HCT116 (cell line): ENCODE measurements around the gene FASLG. TPM values are rescaled to one million over a fixed set of nuclear protein-coding genes. Genes with fewer than 3 reads are reported as not detected.

Experiments used
- ATAC-seq: fragments of 200-7000 bp; cut with Tn5 transposase; 2 replicates; pipeline ENCODE4 v1.9.1; 2020; ENCODE audit warnings: mild to moderate bottlenecking, moderate library complexity
- BruUV-seq: library from RNA; stranded (reverse); fragments of 400-500 nt; replicated peaks from 2 replicates; lab custom pipeline; 2021; lab: Mats Ljungman, UMichigan
- CTCF ChIA-PET: fragments of 300-600 bp; sonication (Branson Sonifier 250); formaldehyde crosslinking; loops from one replicate; lab custom pipeline; 2021; ENCODE audit warnings: antibody characterized with exemption; lab: Charles Lee
- POLR2A ChIA-PET: fragments of 300-600, 350-600 bp; sonication (Branson Sonifier 250); formaldehyde crosslinking; loops from one replicate; lab custom pipeline; 2021; ENCODE audit warnings: antibody characterized with exemption; lab: Charles Lee
- RAD21 ChIA-PET, 2 experiments: fragments of 300-600 bp; sonication (Branson Sonifier 250); formaldehyde crosslinking; loops; one replicate each; lab custom pipeline; 2023; ENCODE audit warnings: low total read pairs in 2 of 2; ENCODE audit not compliant: uncharacterized antibody in 2 of 2, unreplicated experiment in 2 of 2, low non-redundant PET in 1 of 2; lab: Charles Lee
- DNase-seq: peaks from one replicate; pipeline ENCODE4 v3.0.0-alpha.2; 2010; ENCODE audit warnings: low read depth, low spot score
- H2AFZ ChIP-seq: fragments of 200-600 bp; shearing (Covaris generic), sonication (generic); 2 replicates; pipeline ENCODE4 v1.6.1; 2017; ENCODE audit warnings: low read depth, mixed run types, mixed read lengths, antibody characterized with exemption, low read length; ENCODE audit not compliant: poor library complexity, severe bottlenecking
- H3K27ac ChIP-seq: 2 replicates; pipeline ENCODE4 v1.5.1; 2012; ENCODE audit warnings: low read depth, low read length
- H3K27me3 ChIP-seq: fragments of 200-600 bp; sonication (generic); 2 replicates; pipeline ENCODE4 v1.6.1; 2016; ENCODE audit warnings: mixed run types, low read length, mixed read lengths; ENCODE audit not compliant: insufficient read depth
- H3K36me3 ChIP-seq, 2 experiments: fragments of 200-500 bp in 1 of 2; fragments of 200-600 bp in 1 of 2; sonication (Bioruptor generic) in 1 of 2; sonication (generic) in 1 of 2; 2 replicates each; pipeline versions ENCODE4 v1.5.1 to v1.6.1; 2014 to 2016; ENCODE audit warnings: low read length in 2 of 2, inconsistent platforms in 1 of 2, mixed read lengths in 1 of 2, mixed run types in 1 of 2; ENCODE audit not compliant: insufficient read depth in 2 of 2, control insufficient read depth in 1 of 2
- H3K4me1 ChIP-seq, 2 experiments: fragments of 200-600 bp in 1 of 2; sonication (generic) in 1 of 2; 2 replicates each; pipeline versions ENCODE4 v1.5.1 to v1.6.1; 2012 to 2017; ENCODE audit warnings: low read length in 2 of 2, inconsistent platforms in 1 of 2, mild to moderate bottlenecking in 1 of 2, mixed read lengths in 1 of 2, mixed run types in 1 of 2, moderate library complexity in 1 of 2; ENCODE audit not compliant: insufficient read depth in 2 of 2, control insufficient read depth in 1 of 2
- H3K4me2 ChIP-seq: fragments of 200-600 bp; sonication (generic); 2 replicates; pipeline ENCODE4 v1.6.1; 2017; ENCODE audit warnings: mixed run types, low read length, mixed read lengths
- H3K4me3 ChIP-seq, 2 experiments: fragments of 200-600 bp in 1 of 2; sonication (generic) in 1 of 2; replicated peaks in 1 of 2; 2 replicates each; pipeline ENCODE4 v1.5.1; 2011 to 2016; ENCODE audit warnings: low read length in 2 of 2, control low read depth in 1 of 2, low read depth in 1 of 2, mild to moderate bottlenecking in 1 of 2, mixed read lengths in 1 of 2, mixed run types in 1 of 2
- H3K79me2 ChIP-seq: fragments of 200-600 bp; sonication (generic); 2 replicates; pipeline ENCODE4 v1.6.1; 2017; ENCODE audit warnings: mild to moderate bottlenecking, mixed run types, low read length, moderate library complexity, mixed read lengths; ENCODE audit not compliant: insufficient read depth
- H3K9ac ChIP-seq: fragments of 200-600 bp; sonication (generic); 2 replicates; pipeline ENCODE4 v1.6.1; 2016; ENCODE audit warnings: low read length, mixed read lengths
- H3K9me2 ChIP-seq: fragments of 200-600 bp; sonication (generic), shearing (Covaris generic); 2 replicates; pipeline ENCODE4 v1.6.1; 2017; ENCODE audit warnings: mixed run types, mild to moderate bottlenecking, moderate library complexity; ENCODE audit not compliant: insufficient read depth
- H3K9me3 ChIP-seq, 2 experiments: fragments of 200-500 bp in 1 of 2; fragments of 200-600 bp in 1 of 2; sonication (Bioruptor generic) in 1 of 2; sonication (generic) in 1 of 2; 2 replicates each; pipeline ENCODE4 v1.6.1; 2014 to 2017; ENCODE audit warnings: low read length in 2 of 2, mixed read lengths in 2 of 2, inconsistent platforms in 1 of 2, low read depth in 1 of 2, mild to moderate bottlenecking in 1 of 2, mixed run types in 1 of 2, moderate library complexity in 1 of 2; ENCODE audit not compliant: control insufficient read depth in 1 of 2, insufficient read depth in 1 of 2
- H4K20me1 ChIP-seq: fragments of 200-600 bp; sonication (generic), shearing (Covaris generic); 2 replicates; pipeline ENCODE4 v1.6.1; 2017; ENCODE audit warnings: mixed run types, mild to moderate bottlenecking, moderate library complexity; ENCODE audit not compliant: insufficient read depth
- CBX3 ChIP-seq: IDR thresholded peaks from 2 replicates; pipeline ENCODE4 v1.6.1; 2012; ENCODE audit warnings: low read depth
- CEBPB ChIP-seq: IDR thresholded peaks from 2 replicates; pipeline ENCODE4 v1.6.1; 2012; ENCODE audit warnings: low read depth
- EZH2phosphoT487 ChIP-seq: fragments of 200-600 bp; IDR thresholded peaks from 2 replicates; pipeline ENCODE4 v1.6.1; 2018; ENCODE audit warnings: antibody characterized with exemption, borderline replicate concordance
- JUND ChIP-seq: IDR thresholded peaks from 2 replicates; pipeline ENCODE4 v1.6.1; 2012
- TCF7L2 ChIP-seq: IDR thresholded peaks from 2 replicates; pipeline ENCODE4 v1.7.0; 2011; ENCODE audit warnings: borderline replicate concordance, inconsistent platforms; ENCODE audit not compliant: insufficient read depth, insufficient read length; ENCODE audit errors: extremely low read depth
- ZNF274 ChIP-seq: fragments of 200-500 bp; sonication (Bioruptor generic); IDR thresholded peaks from 2 replicates; pipeline ENCODE4 v1.6.1; 2014; ENCODE audit warnings: mild to moderate bottlenecking, low read depth, low read length, inconsistent platforms
- intact Hi-C: fragments of 100-400 bp; cut with micrococcal nuclease; formaldehyde crosslinking; loops from 2 replicates; pipeline ENCODE4 v1.10.0; 2022
- total RNA-seq: library from RNA; stranded (reverse); gene quantifications from one replicate; pipeline ENCODE4 v1.2.1, GENCODE V29; 2021; ENCODE audit not compliant: unreplicated experiment
- TF ChIP-seq, protein P1 (sequence below): IDR thresholded peaks from 2 replicates; pipeline ENCODE4 v1.6.1; 2012; ENCODE audit warnings: low read depth

The FASLG gene
- total RNA-seq, 1 experiment from 2014 or later, result not detected

DNA sequence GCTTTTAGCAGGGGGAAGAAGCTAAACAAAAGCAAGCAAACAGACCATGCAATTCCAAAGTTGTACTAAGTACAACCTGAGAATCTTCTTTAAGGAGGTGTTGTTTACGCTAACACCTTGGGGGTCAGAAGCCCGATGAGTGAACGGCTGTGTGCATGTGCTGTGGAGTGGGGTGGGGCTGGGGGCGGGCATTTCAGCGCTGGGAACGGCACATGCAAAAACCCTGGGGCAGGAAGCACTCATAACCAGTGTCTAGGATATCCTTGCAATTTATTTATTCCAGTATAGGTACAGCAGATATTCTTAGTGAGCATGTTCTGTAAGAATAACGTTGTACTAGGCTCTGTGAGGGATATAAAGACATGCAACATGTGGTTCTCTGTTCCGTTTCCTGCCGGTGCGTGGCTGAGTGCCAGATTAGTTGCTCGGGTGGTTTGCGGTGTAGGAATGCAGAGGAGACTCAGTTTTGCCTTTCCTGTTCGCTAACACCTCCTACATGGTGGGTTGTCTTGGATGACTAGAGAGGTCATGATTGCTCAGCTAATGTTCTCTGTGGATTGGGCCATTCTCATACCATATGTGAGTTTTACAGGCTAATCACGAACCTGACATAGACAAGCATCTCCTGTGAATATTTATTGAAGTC, 3.7 kb downstream of the FASLG start (continued):
- TF ChIP-seq, protein P1, sequence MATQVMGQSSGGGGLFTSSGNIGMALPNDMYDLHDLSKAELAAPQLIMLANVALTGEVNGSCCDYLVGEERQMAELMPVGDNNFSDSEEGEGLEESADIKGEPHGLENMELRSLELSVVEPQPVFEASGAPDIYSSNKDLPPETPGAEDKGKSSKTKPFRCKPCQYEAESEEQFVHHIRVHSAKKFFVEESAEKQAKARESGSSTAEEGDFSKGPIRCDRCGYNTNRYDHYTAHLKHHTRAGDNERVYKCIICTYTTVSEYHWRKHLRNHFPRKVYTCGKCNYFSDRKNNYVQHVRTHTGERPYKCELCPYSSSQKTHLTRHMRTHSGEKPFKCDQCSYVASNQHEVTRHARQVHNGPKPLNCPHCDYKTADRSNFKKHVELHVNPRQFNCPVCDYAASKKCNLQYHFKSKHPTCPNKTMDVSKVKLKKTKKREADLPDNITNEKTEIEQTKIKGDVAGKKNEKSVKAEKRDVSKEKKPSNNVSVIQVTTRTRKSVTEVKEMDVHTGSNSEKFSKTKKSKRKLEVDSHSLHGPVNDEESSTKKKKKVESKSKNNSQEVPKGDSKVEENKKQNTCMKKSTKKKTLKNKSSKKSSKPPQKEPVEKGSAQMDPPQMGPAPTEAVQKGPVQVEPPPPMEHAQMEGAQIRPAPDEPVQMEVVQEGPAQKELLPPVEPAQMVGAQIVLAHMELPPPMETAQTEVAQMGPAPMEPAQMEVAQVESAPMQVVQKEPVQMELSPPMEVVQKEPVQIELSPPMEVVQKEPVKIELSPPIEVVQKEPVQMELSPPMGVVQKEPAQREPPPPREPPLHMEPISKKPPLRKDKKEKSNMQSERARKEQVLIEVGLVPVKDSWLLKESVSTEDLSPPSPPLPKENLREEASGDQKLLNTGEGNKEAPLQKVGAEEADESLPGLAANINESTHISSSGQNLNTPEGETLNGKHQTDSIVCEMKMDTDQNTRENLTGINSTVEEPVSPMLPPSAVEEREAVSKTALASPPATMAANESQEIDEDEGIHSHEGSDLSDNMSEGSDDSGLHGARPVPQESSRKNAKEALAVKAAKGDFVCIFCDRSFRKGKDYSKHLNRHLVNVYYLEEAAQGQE, result no peak
- TF ChIP-seq CBX3, result no peak
- TF ChIP-seq EZH2phosphoT487, result no peak

DNA sequence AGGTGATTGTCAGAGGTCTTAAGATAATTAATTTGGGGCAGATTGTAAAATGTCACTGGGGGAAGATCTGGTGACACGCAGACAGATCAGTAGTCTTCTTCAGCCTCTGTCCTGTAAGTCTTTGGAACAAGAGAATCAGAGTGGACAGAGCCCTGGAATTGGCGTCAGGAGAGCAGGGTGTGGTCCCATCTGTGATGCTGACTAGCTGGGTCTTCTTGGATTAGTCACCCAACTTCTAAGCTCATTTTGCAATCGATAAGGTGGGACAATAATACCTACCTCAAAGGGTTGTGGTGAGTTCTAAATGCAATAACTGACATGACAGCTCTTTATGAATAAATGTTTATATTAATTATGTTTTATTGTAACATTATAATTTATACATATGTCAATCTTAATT, 4.8 kb downstream of the FASLG start:
- CTCF ChIA-PET, result no interaction called here
- DNase-seq, result no peak

More for the DNA sequence above, 4.8 kb downstream of the FASLG start:
- no TSS peak for BruUV-seq
- TF ChIP-seq ZNF274 (no peak), CEBPB (0 out of 2 replicates have a peak, but pooled peaks have one; percentile 24), TCF7L2 (no peak), JUND (0 out of 2 replicates have a peak, but pooled peaks have one; percentile 12)
- TF ChIP-seq, all 23 proteins: peak for 2
- no peaks in the 10 kb centered on the region for H3K36me3 ChIP-seq
- ChIA-PET POLR2A (no interaction called here), RAD21 (no interaction called here)
- no peak overlapping the region for H3K4me3 ChIP-seq
- no peak for ATAC-seq
- no peak overlapping the region for H2AFZ ChIP-seq
- H3K79me2 ChIP-seq, result no peaks in the 10 kb centered on the region
- no peak overlapping the region for H3K4me2 ChIP-seq
- no peaks in the 10 kb centered on the region for H4K20me1 ChIP-seq
- no peaks in the 10 kb centered on the region for H3K9me2 ChIP-seq
- H3K9ac ChIP-seq, result no peak overlapping the region
- H3K9me3 ChIP-seq, result no peaks in the 10 kb centered on the region
- intact Hi-C loops, result no loop called here
- no peaks in the 10 kb centered on the region for H3K27me3 ChIP-seq
- H3K27ac ChIP-seq, result no peak overlapping the region
- peaks cover 0 to 5% of the 10 kb centered on the region in 2 experiments; a peak in 2 of 4 replicates for H3K4me1 ChIP-seq
